T follicular helper cell (primary cell): ENCODE data around the gene HGF.
"Not testable (repeated sequence)": the region's sequence is repeated elsewhere in the genome, so short reads cannot be mapped to it uniquely, and the experiment has no call there.

Experiments used
- DNase-seq: peaks from one replicate; pipeline ENCODE4 v3.0.0-alpha.2; 2020; ENCODE audit warnings: low read depth

The HGF gene

GRCh38 chr7:81776161-81776560, 6.3 kb upstream of the HGF start:
- no peak for DNase-seq

DNA sequence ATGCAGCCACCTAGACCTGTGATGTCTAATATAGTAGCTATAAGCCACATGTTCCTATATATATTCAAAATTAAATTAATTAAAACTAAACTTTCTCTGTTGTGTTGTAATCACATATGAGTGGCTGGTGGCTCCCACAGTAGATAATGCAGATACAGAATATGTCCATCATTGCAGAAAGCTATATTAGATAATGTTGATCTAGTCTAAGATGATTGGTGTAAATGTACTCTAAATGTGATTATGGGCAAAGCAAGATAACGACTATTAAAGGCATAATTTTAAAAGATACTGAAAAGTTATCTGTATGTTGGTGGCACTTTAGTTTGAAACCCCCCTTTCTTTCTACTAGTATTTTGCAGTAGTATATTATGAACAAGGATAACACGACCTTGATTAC, 5.7 kb upstream of the HGF start:
- no peak for DNase-seq

- no peak for DNase-seq
Observed at GRCh38 chr7:81774551-81774950, 4.7 kb upstream of the HGF start.

- DNase-seq = no peak
Observed at GRCh38 chr7:81770728-81771223, 929 bp upstream of the HGF start.

DNA sequence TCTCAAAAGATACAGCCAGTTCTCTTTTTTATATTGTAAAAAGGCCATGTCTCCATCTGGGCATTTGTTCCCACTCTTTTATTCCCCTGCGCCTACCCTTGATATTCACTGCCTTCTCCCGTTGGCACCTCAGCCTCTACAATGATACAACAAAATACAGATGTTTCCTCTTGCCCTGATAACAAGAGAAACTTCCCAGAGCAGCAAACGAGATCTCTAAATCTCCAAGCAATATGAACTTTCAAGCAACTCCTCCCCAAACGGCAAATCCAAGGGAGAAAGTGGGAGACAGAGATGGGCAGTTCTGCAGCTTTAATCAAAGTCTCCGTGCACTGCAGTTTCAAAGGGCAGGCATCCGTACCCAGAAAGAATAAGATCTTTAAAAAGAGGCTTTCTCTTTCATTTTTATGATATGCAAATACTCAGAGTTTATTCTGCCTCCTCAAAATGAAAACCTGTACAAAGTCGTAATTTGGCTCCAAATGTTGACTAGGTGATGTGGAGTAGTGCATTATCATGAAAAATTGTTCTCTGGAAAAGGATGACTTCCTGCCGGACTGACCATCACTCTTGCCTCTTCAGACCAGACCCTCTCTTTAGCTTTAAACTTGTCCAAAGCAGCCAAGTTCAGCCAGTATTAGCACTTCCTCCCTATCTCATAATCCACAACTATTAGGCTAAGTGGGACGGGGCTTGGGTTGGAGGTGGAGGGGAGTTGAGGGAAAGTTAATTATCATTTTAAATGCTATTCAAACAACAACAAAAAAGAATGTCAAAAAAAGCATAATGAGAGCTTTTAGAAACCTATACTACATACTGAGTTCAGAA, 682 bp downstream of the HGF start:
- DNase-seq = no peak

GRCh38 chr7:81767926-81768325, 1.9 kb downstream of the HGF start:
- DNase-seq = no peak

DNA sequence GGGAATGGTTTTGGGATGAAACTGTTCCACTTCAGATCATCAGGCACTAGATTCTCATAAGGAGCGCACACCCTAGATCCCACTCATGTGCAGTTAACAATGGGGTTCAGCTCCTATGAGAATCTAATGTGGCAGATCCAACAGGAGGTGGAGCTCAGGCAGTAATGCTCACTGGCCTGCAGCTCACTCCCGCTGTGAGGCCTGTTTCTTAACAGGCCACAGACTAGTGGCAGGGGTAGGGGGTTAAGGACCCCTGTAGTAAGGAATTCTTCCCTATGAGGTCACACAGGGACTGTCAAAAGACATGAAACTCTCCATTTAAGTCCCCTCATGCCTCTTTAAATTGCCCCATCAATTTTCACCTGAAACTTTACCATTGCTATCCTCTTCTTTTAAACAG, 8.0 kb downstream of the HGF start:
- no peak for DNase-seq

DNA sequence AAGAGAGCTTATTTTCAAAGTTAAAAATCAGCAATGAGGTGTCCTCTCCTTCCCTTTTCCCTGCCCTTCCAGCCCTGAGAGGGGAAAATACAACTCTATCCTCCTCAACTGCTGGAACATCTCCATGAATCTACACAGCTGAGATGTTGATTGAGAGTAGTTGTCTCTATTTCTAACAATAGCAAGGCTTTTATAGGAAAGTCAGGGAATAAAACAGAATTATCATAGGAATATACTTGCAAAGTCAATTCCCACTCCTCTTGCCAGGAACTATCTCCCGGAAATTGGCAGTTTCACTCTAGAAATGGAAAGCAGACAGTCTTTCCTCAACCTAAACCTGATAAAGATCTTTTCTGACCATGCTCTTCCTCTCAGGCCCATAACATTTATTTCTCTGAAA, 8.8 kb downstream of the HGF start:
- DNase-seq = no peak

- no peak for DNase-seq
Observed at GRCh38 chr7:81754918-81755696, 14.7 kb downstream of the HGF start.

DNA sequence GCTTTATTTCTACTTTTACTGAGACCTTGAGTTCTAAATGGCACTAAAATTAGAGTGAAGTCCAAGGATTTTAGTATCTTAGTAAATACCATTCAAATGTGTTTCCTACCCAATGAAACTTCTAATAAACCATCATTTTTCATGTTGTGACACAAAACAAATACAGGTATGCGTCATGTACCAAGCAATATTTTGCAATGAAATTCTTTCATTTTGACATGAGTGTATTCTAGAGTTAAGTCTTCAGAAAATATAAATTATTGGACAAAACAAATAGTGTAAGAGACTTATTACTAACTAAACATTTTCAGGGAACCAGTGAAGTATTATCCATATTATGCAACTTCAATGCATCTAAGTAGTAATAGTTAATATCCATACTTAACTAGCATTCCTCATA, 16.5 kb downstream of the HGF start:
- no peak for DNase-seq

GRCh38 chr7:81752318-81752714, 17.5 kb downstream of the HGF start:
- no peak for DNase-seq

GRCh38 chr7:81751619-81752317, 18.1 kb downstream of the HGF start:
- DNase-seq = no peak

- DNase-seq = no peak
Observed at GRCh38 chr7:81745637-81746036, 24.2 kb downstream of the HGF start.

DNA sequence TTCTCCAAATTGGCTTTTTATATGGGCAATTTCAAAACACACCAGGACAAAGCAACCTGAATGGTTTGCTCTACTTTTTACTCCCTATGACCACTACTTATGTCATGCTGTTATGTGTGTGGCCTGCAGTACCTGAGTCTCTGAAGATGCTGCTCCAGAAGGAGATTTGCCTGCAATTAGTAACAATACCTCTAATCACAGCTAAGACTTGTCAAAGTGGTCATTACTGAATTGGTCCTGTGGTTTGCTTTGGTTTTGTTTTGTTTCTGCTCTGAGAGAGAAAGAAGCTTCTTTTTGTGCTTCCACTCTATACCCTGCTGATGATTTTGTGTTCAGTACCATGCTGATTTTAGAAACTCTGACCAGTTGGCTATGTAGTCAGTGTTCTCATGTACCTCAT, 25.5 kb downstream of the HGF start:
- DNase-seq = no peak

DNA sequence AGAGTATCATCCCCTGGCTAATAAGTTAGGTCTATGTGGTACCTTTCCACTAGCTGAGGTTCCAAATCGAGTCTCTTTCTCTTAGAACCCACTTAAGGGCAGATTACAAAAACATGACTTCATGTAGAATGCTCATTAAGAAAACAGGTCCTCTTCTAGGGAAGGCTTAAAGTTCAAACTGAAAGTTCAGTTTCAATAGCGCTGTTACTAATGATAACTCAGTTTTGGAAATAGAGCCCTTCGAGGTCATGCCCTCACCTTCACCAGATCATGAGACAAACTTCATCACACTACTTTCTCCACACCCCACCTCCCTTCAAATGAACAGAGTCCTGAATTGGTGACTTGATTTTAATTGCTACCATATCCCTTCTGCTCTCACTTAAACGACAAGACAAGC, 26.2 kb downstream of the HGF start:
- no peak for DNase-seq

DNA sequence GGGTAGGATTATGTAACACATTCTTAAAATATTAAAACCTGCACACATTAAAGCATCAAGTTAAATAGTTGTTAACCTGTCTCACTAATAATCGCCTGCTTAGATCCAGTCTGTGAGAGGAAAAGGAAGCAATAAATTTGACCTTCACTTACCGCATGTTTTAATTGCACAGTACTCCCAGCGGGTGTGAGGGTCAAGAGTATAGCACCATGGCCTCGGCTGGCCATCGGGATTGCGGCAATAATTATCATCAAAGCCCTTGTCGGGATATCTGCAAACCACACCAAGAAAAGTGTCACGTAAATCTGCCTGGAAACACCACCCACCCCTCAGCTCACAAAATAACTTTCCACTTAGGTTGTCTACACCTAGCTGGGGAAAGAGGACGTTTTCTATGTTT, 26.6 kb downstream of the HGF start:
- DNase-seq = no peak

GRCh38 chr7:81740403-81740802, 29.4 kb downstream of the HGF start:
- DNase-seq = no peak

DNA sequence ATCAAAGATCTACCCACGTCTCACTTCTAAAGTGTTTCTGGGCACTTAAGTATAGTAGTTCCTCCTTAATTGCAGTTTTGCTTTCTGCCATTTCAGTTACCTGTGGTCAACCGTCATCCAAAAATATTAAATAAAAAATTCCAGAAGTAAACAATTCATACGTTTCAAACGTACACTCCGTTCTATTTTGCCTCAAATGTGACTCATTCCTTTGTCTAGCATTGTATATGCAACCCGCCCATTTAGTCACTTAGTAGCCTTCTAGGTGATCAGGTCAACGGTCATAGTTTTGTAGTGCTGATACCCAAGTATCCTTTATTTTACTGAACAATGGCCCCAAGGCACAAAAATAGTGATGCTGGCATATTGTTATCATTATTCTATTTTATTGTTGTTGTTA, 33.8 kb downstream of the HGF start:
- no peak for DNase-seq

DNA sequence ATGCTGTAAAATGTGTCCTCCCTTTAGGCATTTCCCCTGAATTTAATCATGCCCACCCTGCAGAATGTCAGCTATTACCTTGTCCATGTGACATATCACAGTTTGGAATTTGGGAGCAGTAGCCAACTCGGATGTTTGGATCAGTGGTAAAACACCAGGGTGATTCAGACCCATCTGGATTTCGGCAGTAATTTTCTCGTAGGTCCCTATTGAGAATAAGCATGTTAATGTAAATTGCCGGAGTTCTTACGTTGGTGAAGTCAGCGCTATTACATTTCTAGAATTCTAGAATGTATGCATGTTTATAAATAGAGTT, 44.1 kb downstream of the HGF start:
- DNase-seq = no peak

GRCh38 chr7:81725003-81725811, 44.6 kb downstream of the HGF start:
- no peak for DNase-seq

DNA sequence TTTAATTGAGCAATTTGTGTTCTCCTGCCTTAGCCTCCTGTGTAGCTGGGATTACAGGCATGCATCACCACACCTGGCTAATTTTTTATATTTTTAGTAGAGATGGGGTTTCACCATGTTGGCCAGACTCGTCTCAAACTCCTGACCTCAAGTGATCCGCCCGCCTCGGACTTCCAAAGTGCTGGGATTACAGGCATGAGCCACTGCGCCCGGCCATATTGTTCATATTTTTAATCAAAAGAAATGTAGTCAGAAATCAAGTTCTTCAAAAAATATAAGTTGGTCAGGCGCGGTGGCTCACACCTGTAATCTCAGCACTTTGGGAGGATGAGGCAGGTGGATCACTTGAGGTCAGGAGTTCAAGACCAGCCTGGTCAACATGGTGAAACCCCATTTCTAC, 47.6 kb downstream of the HGF start:
- DNase-seq = not testable (repeated sequence)

DNA sequence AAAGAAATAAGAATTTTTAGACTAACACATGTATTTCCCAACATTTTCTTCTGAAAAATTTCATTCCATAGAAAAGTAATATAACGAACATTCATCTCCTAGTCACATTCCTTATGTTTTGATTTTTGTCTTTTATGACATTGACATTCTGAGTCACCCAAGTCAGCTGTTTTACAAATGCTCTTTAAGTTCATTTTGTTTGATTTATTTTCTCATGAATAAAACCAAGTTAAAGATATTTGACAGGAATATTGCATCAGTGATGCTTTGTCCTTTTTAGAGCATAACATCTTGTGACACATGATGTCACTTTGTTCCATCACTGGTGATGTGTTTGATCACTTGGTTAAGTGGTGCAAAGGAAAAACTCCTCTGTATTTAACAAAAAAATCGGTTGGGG, 48.4 kb downstream of the HGF start:
- DNase-seq = no peak
